Subcutaneous abdominal adipose tissue (tissue), 5 donors: ENCODE data around the gene KRT7.

Experiments
- H3K27ac ChIP-seq: one replicate; pipeline ENCODE4 v1.7.0; 2013; ENCODE audit warnings: low read depth, mild to moderate bottlenecking, inconsistent platforms, low read length, moderate library complexity
- H3K27me3 ChIP-seq, 5 donors: one replicate each; pipeline ENCODE4 v1.7.0; 2013; ENCODE audit warnings: low read length in 5 of 5, inconsistent platforms in 1 of 5; ENCODE audit not compliant: control insufficient read depth in 5 of 5, insufficient read depth in 4 of 5
- H3K36me3 ChIP-seq, 5 donors: one replicate each; pipeline ENCODE4 v1.7.0; 2013; ENCODE audit warnings: low read length in 5 of 5; ENCODE audit not compliant: control insufficient read depth in 5 of 5, insufficient read depth in 5 of 5
- H3K4me1 ChIP-seq, 5 donors: one replicate each; pipeline ENCODE4 v1.7.0; 2013; ENCODE audit warnings: low read length in 5 of 5, mild to moderate bottlenecking in 3 of 5, moderate library complexity in 1 of 5; ENCODE audit not compliant: control insufficient read depth in 5 of 5, insufficient read depth in 5 of 5
- H3K4me3 ChIP-seq, 5 donors: one replicate each; pipeline ENCODE4 v1.7.0; 2013; ENCODE audit warnings: low read length in 5 of 5, low read depth in 1 of 5
- H3K9ac ChIP-seq, 5 donors: one replicate each; pipeline ENCODE4 v1.7.0; 2013; ENCODE audit warnings: low read length in 5 of 5, mild to moderate bottlenecking in 4 of 5, moderate library complexity in 3 of 5
- H3K9me3 ChIP-seq, 5 donors: one replicate each; pipeline ENCODE4 v1.7.0; 2013; ENCODE audit warnings: low read length in 5 of 5; ENCODE audit not compliant: control insufficient read depth in 5 of 5
- donor health status: healthy.
- donor health status: healthy.
- donor health status: healthy.
- donor health status: healthy.
- donor health status: healthy.

The KRT7 gene

GRCh38 chr12:52266514-52266913, 33.5 kb downstream of the KRT7 start:
- Histone ChIP-seq H3K4me3 (no peak overlapping the region), H3K36me3 (no peaks in the 10 kb centered on the region), H3K9me3 (no peaks in the 10 kb centered on the region), H3K9ac (no peak overlapping the region), H3K4me1 (no peaks in the 10 kb centered on the region), H3K27me3 (peaks cover 0 to 25% (median 19%) of the 10 kb centered on the region in 5 donors), H3K27ac (no peak overlapping the region)

- Histone ChIP-seq H3K27ac (no peak overlapping the region), H3K9me3 (no peaks in the 10 kb centered on the region), H3K36me3 (no peaks in the 10 kb centered on the region), H3K9ac (no peak overlapping the region), H3K4me3 (no peak overlapping the region), H3K4me1 (no peaks in the 10 kb centered on the region), H3K27me3 (peaks cover 0 to 20% (median 11%) of the 10 kb centered on the region in 5 donors)
Measured at GRCh38 chr12:52267266-52267665, 34.2 kb downstream of the KRT7 start.

GRCh38 chr12:52267699-52268098, 34.7 kb downstream of the KRT7 start:
- Histone ChIP-seq H3K4me1 (no peaks in the 10 kb centered on the region), H3K27me3 (peaks cover 0 to 17% (median 10%) of the 10 kb centered on the region in 5 donors), H3K27ac (no peak overlapping the region)

GRCh38 chr12:52268212-52268611, 35.2 kb downstream of the KRT7 start:
- Histone ChIP-seq H3K4me1 (no peaks in the 10 kb centered on the region), H3K36me3 (no peaks in the 10 kb centered on the region), H3K4me3 (no peak overlapping the region), H3K9me3 (no peaks in the 10 kb centered on the region), H3K27me3 (peaks cover 0 to 15% (median 9%) of the 10 kb centered on the region in 5 donors), H3K9ac (no peak overlapping the region), H3K27ac (no peak overlapping the region)

More at GRCh38 chr12:52267699-52268098, 34.7 kb downstream of the KRT7 start:
- Histone ChIP-seq H3K9ac (no peak overlapping the region), H3K9me3 (no peaks in the 10 kb centered on the region), H3K36me3 (no peaks in the 10 kb centered on the region), H3K4me3 (no peak overlapping the region)

DNA sequence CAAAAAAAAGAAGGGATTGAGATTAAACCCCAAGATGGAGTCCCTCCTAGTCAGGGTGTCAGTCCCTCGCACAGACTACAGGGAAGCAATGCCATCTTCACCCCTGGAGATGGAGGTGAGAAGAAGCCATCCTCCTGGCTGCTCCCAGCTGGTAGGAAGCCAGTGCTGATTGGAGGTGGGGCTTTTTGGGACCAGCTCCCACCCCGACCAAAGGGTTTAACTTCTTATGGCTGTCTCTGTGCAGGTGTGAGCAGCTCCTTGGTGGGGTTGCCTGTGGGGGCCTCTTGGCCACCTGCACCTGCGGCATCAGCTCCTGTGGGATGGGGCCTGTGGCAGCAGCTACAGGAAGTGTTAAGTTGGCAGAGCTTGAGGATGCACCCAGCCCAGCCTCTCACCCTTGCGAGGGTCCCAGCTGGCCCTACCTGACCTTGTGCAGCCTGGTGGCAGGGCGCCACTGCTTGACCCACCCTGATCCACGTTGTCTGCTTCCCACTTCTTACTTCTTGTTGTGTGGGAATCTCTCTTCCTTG, 37.6 kb downstream of the KRT7 start:
- H3K4me3 ChIP-seq = no peak overlapping the region
- no peak overlapping the region for H3K9ac ChIP-seq
- H3K27me3 ChIP-seq = peaks cover 0 to 30% (median 9%) of the 10 kb centered on the region in 5 donors
- no peaks in the 10 kb centered on the region for H3K36me3 ChIP-seq
- no peaks in the 10 kb centered on the region for H3K9me3 ChIP-seq
- no peak overlapping the region for H3K27ac ChIP-seq
- no peaks in the 10 kb centered on the region for H3K4me1 ChIP-seq

GRCh38 chr12:52271158-52271557, 38.1 kb downstream of the KRT7 start:
- Histone ChIP-seq H3K4me3 (no peak overlapping the region), H3K36me3 (no peaks in the 10 kb centered on the region), H3K9me3 (no peaks in the 10 kb centered on the region), H3K27ac (no peak overlapping the region), H3K9ac (no peak overlapping the region), H3K27me3 (peaks cover 0 to 35% (median 12%) of the 10 kb centered on the region in 5 donors), H3K4me1 (no peaks in the 10 kb centered on the region)

DNA sequence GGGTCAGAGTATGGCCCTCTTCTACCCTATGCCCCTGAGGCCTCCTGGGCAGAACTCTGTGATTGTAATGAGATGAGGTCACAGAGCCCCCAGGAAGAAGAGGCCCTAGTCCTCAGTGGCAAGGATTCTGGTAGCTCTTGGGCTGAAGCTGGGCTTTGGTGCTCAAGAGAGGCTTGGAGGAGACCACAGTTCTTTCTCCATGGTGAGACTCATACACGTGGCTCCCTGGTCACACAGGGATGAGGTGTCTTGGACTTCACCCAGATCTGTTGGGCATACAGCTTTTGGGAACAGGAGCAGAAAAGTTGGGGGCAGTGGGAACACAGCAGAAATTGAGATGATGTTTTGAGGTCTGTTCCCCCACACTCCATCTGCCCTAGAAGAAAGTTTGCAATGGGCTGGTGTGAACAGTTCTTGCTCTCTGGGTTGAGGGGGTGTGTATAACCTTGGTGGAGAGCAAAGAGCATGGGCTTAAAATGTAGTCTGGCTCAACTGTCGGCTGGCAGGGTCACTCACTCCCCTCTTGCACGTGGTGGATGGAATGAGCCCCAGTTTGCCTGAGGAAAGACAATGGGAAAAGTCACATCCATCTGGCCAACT, 41.6 kb downstream of the KRT7 start, which contains the start of gene KRT86:
Gene KRT86, plus strand, starts transcription at position 125 of the 600 bp plus-strand sequence. CDS start 27,272 bp downstream, outside the sequence.
- Histone ChIP-seq H3K9ac (no peak within 1 kb of the TSS), H3K4me1 (peaks cover 0 to 12% (median 6%) of the 10 kb centered on the region in 5 donors), H3K4me3 (no peak within 1 kb of the TSS), H3K27ac (no peak within 1 kb of the TSS), H3K9me3 (no peaks in the 10 kb centered on the region), H3K27me3 (peaks cover 3 to 52% (median 23%) of the 10 kb centered on the region in 5 donors), H3K36me3 (no peaks in the 10 kb centered on the region)

DNA sequence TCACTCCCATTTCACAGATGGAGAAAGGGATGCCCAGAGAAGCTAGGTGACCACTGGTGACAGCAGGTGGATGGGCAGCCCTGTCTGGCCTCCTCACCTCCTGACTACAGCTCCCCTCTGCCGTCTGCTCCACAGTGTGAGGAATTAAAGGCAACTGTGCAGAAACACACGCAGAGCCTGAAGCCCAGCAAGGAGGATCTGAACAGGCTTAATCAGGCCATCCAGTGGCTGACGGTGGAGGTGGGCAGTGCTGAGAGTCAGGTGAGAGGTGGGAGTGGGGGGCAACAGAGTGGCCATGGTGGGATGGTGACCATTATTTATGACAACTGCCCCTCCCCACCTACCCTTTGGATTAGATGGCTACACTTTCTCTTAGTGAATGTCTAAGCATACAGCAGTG, 42.6 kb downstream of the KRT7 start:
- peaks cover 3 to 44% (median 19%) of the 10 kb centered on the region in 5 donors for H3K27me3 ChIP-seq
- no peaks in the 10 kb centered on the region for H3K36me3 ChIP-seq

GRCh38 chr12:52277486-52278245, 44.6 kb downstream of the KRT7 start:
- peaks cover 3 to 40% (median 18%) of the 10 kb centered on the region in 5 donors for H3K27me3 ChIP-seq
- no peak overlapping the region for H3K4me3 ChIP-seq

More for the DNA sequence above, 42.6 kb downstream of the KRT7 start:
- Histone ChIP-seq H3K4me3 (no peak overlapping the region), H3K9me3 (no peaks in the 10 kb centered on the region), H3K4me1 (peaks cover 2 to 22% (median 16%) of the 10 kb centered on the region in 5 donors), H3K27ac (no peak overlapping the region), H3K9ac (no peak overlapping the region)

More at GRCh38 chr12:52277486-52278245, 44.6 kb downstream of the KRT7 start:
- Histone ChIP-seq H3K36me3 (no peaks in the 10 kb centered on the region), H3K9me3 (no peaks in the 10 kb centered on the region), H3K4me1 (peaks cover 6 to 30% (median 25%) of the 10 kb centered on the region in 5 donors), H3K9ac (no peak overlapping the region), H3K27ac (no peak overlapping the region)
